Suprapubic skin (tissue), 4 donors: ENCODE measurements around the gene RC3H2.

ENCODE experiments used
- EP300 ChIP-seq: sonication (generic); formaldehyde crosslinking; IDR thresholded peaks from one replicate; pipeline ENCODE4 v1.6.1; 2017; ENCODE audit warnings: antibody characterized with exemption
- POLR2A ChIP-seq, 2 donors: fragments of 450-650 bp; IDR thresholded peaks; one replicate each; pipeline ENCODE4 v1.6.1; 2017; ENCODE audit warnings: antibody characterized with exemption in 2 of 2, mild to moderate bottlenecking in 2 of 2, moderate library complexity in 2 of 2
- POLR2AphosphoS5 ChIP-seq, 3 donors: sonication (generic); formaldehyde crosslinking; IDR thresholded peaks; one replicate each; pipeline ENCODE4 v1.6.1; 2017; ENCODE audit warnings: antibody characterized with exemption in 3 of 3
- TF ChIP-seq, protein P1 (sequence below), 2 donors: fragments of 200-600 bp in 1 of 2; fragments of 450-650 bp in 1 of 2; sonication (generic) in 1 of 2; IDR thresholded peaks; one replicate each; pipeline ENCODE4 v1.5.1; 2016 to 2019; ENCODE audit warnings: antibody characterized with exemption in 2 of 2, mild to moderate bottlenecking in 1 of 2, moderate library complexity in 1 of 2

GRCh38 chr9:122931226-122932121 is 26.3 kb upstream of the RC3H2 start, which contains the start of gene ZBTB26:
- TF ChIP-seq, protein P1, sequence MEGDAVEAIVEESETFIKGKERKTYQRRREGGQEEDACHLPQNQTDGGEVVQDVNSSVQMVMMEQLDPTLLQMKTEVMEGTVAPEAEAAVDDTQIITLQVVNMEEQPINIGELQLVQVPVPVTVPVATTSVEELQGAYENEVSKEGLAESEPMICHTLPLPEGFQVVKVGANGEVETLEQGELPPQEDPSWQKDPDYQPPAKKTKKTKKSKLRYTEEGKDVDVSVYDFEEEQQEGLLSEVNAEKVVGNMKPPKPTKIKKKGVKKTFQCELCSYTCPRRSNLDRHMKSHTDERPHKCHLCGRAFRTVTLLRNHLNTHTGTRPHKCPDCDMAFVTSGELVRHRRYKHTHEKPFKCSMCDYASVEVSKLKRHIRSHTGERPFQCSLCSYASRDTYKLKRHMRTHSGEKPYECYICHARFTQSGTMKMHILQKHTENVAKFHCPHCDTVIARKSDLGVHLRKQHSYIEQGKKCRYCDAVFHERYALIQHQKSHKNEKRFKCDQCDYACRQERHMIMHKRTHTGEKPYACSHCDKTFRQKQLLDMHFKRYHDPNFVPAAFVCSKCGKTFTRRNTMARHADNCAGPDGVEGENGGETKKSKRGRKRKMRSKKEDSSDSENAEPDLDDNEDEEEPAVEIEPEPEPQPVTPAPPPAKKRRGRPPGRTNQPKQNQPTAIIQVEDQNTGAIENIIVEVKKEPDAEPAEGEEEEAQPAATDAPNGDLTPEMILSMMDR (IDR thresholded peaks at IDR 0.05), result no peak
- TF ChIP-seq POLR2A (IDR thresholded peaks at IDR 0.05), result no peak
- no peak for TF ChIP-seq EP300
- peak in 2 of 3 donors; percentile 8 for TF ChIP-seq POLR2AphosphoS5 (IDR thresholded peaks at IDR 0.05)
